DND-41 (cell line): ENCODE measurements around the gene MMGT1.
A peak's percentile ranks its signal among the peaks of the same experiment; 100 is the strongest.

ENCODE experiments used
- ATAC-seq: fragments of 200-7000 bp; cut with Tn5 transposase; 3 replicates; pipeline ENCODE4 v1.9.1; 2021; ENCODE audit warnings: low read depth; ENCODE audit not compliant: insufficient read depth
- DNase-seq: peaks from one replicate; pipeline ENCODE4 v3.0.0-alpha.2; 2020
- H2AFZ ChIP-seq: 2 replicates; pipeline ENCODE4 v1.6.0; 2012; ENCODE audit warnings: low read depth, low read length
- H3K27ac ChIP-seq: 2 replicates; pipeline ENCODE4 v1.5.1; 2012; ENCODE audit warnings: low read length, inconsistent platforms
- H3K27me3 ChIP-seq: fragments of 200-600 bp; sonication (generic); 2 replicates; pipeline ENCODE4 v1.6.0; 2012; ENCODE audit warnings: low read length, mild to moderate bottlenecking, inconsistent platforms; ENCODE audit not compliant: insufficient read depth, poor library complexity
- H3K36me3 ChIP-seq: 2 replicates; pipeline ENCODE4 v1.5.1; 2012; ENCODE audit warnings: low read length, inconsistent platforms; ENCODE audit not compliant: insufficient read depth
- H3K4me1 ChIP-seq: 2 replicates; pipeline ENCODE4 v1.5.1; 2012; ENCODE audit warnings: mild to moderate bottlenecking, low read length; ENCODE audit not compliant: insufficient read depth
- H3K4me2 ChIP-seq: 2 replicates; pipeline ENCODE4 v1.6.0; 2012; ENCODE audit warnings: mild to moderate bottlenecking, moderate library complexity, low read length, inconsistent platforms; ENCODE audit not compliant: insufficient read depth
- H3K4me3 ChIP-seq, 2 experiments: fragments of 200-600 bp in 1 of 2; shearing (Covaris generic) in 1 of 2; 2 replicates each; pipeline ENCODE4 v1.5.1; 2012 to 2016; ENCODE audit warnings: inconsistent platforms in 2 of 2, low read length in 2 of 2, mild to moderate bottlenecking in 2 of 2, low read depth in 1 of 2, moderate library complexity in 1 of 2
- H3K79me2 ChIP-seq: 2 replicates; pipeline ENCODE4 v1.6.0; 2012; ENCODE audit warnings: low read length, inconsistent platforms; ENCODE audit not compliant: insufficient read depth
- H3K9ac ChIP-seq: 2 replicates; pipeline ENCODE4 v1.6.0; 2012; ENCODE audit warnings: low read depth, mild to moderate bottlenecking, inconsistent platforms, low read length, moderate library complexity
- H3K9me3 ChIP-seq: 2 replicates; pipeline ENCODE4 v1.5.1; 2012; ENCODE audit warnings: low read length, moderate library complexity, mild to moderate bottlenecking, inconsistent platforms; ENCODE audit not compliant: insufficient read depth, severe bottlenecking
- H4K20me1 ChIP-seq: 2 replicates; pipeline ENCODE4 v1.6.0; 2012; ENCODE audit warnings: low read length; ENCODE audit not compliant: insufficient read depth
- CTCF ChIP-seq: IDR thresholded peaks from 2 replicates; pipeline ENCODE4 v1.5.1; 2012; ENCODE audit warnings: borderline replicate concordance, low read length, moderate library complexity, mild to moderate bottlenecking; ENCODE audit not compliant: poor library complexity, severe bottlenecking; ENCODE audit errors: extremely low read depth
- EZH2 ChIP-seq: IDR thresholded peaks from 3 replicates; pipeline ENCODE4 v1.6.1; 2012; ENCODE audit warnings: borderline replicate concordance, low read depth, mild to moderate bottlenecking, moderate library complexity, low read length, inconsistent platforms; ENCODE audit not compliant: severe bottlenecking

MMGT1 gene

DNA sequence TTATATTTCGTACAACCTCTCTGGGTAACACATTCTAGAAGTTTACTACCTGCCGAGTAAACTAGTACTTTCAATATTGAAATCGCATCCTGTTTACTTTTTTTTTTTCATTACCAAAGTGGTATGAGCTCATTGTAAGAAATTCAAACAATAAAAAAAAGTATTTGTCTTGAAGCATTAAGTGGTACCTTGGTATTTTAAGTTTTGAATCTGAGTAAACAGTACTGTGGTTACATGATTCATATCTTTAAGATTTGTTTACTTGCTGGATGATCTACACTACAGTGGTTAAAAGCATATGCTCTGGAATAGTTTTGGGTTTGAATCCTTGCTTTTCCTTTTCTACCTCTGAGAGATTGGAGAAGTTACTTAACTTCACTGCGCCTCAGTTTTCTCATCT, 3.8 kb upstream of the MMGT1 start:
- H4K20me1 ChIP-seq = peaks cover 3% of the 10 kb centered on the region; the same call in 1 of the 2 replicates
- TF ChIP-seq EZH2 (no peak), CTCF (no peak)
- ATAC-seq (no peak), DNase-seq (no peak)
- H3K4me1 ChIP-seq = peaks cover 15% of the 10 kb centered on the region
- H3K4me2 ChIP-seq = no peak overlapping the region
- H2AFZ ChIP-seq = no peak overlapping the region
- no peaks in the 10 kb centered on the region for H3K27me3 ChIP-seq
- no peak overlapping the region for H3K9ac ChIP-seq
- H3K9me3 ChIP-seq = no peaks in the 10 kb centered on the region
- no peak overlapping the region for H3K4me3 ChIP-seq
- H3K79me2 ChIP-seq = peaks cover 12% of the 10 kb centered on the region
- H3K36me3 ChIP-seq = peaks cover 3% of the 10 kb centered on the region; the same call in 1 of the 2 replicates
- no peak overlapping the region for H3K27ac ChIP-seq

DNA sequence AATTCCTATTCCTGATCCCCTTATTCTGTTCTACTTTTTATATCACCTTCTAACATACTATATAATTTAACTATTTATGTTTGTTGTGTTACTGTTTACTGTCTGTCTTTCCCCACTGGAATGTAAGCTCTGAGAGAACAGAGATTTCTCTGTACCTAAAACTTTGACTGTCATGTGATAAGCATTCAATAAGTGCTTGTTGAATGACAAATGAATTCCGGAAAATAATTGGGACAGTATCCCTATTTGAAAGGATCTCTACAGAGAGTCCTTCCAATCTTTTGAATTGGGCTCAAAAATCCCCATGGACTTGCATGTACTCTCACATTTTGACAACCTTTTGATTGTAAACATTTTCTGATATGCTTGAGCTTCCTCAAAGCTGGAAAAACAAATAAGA, 1.6 kb upstream of the MMGT1 start:
- TF ChIP-seq EZH2 (no peak), CTCF (no peak)
- Histone ChIP-seq H3K4me2 (peak overlapping the region; percentile 84; the same call in 1 of the 2 replicates), H4K20me1 (peaks cover 3% of the 10 kb centered on the region; the same call in 1 of the 2 replicates), H3K9me3 (no peaks in the 10 kb centered on the region), H2AFZ (no peak overlapping the region), H3K36me3 (peaks cover 3% of the 10 kb centered on the region; the same call in 1 of the 2 replicates), H3K27me3 (no peaks in the 10 kb centered on the region), H3K4me3 (no peak overlapping the region), H3K4me1 (peaks cover 28% of the 10 kb centered on the region), H3K79me2 (peaks cover 29% of the 10 kb centered on the region), H3K27ac (no peak overlapping the region), H3K9ac (no peak overlapping the region)
- DNase-seq (no peak), ATAC-seq (no peak)

DNA sequence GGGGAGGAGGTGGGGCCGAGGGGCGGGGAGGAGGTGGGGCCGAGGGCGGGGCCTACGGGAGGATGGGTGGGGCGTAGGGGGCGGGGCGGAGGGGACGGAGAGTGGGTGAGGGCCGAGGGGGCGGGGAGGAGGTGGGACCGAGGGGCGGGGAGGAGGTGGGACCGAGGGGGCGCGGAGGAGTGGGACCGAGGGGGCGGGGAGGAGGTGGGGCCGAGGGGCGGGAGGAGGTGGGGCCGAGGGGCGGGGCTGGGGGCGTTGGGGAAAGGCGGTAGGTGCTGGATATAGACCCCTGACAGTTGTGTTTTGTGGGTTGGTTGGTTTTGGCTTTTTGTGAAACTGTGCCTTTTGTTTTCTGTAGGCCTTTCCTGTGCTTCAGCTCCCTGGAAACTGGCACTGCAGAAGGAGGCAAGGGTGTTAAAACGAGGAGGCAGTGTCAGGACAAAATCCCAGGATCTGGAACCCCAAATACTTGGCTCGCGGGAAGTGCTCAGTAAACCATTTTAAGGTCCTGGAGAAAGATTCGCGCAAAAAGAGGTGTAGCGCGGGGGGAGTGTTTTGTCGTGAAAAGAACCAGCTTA, 580 bp upstream of the MMGT1 start:
- peak overlapping the region; percentile 27 to 67; a peak in 3 of 4 replicates for H3K4me3 ChIP-seq
- peaks cover 3% of the 10 kb centered on the region; the same call in 1 of the 2 replicates for H4K20me1 ChIP-seq
- DNase-seq (peak; percentile 78), ATAC-seq (peak; percentile 73)
- peak overlapping the region; percentile 84 for H3K4me2 ChIP-seq
- no peaks in the 10 kb centered on the region for H3K9me3 ChIP-seq
- peak overlapping the region; percentile 89 for H3K27ac ChIP-seq
- peaks cover 35% of the 10 kb centered on the region for H3K79me2 ChIP-seq
- peaks cover 28% of the 10 kb centered on the region for H3K4me1 ChIP-seq
- peak overlapping the region; percentile 60 for H3K9ac ChIP-seq
- peaks cover 5% of the 10 kb centered on the region; the same call in 1 of the 2 replicates for H3K36me3 ChIP-seq
- TF ChIP-seq CTCF = no peak
- no peak for TF ChIP-seq EZH2
- H3K27me3 ChIP-seq = no peaks in the 10 kb centered on the region
- H2AFZ ChIP-seq = peak overlapping the region; percentile 87
